IPS-15b (cell line): Measurements from ENCODE around the gene PHKA1.
"Not testable (repeated sequence)": the region's sequence is repeated elsewhere in the genome, so short reads cannot be mapped to it uniquely, and the experiment has no call there.

Experiments
- H3K27me3 ChIP-seq: one replicate; pipeline ENCODE4 v1.6.1; 2013; ENCODE audit warnings: low read length; ENCODE audit not compliant: control insufficient read depth, insufficient read depth
- H3K36me3 ChIP-seq: one replicate; pipeline ENCODE4 v1.6.1; 2013; ENCODE audit warnings: low read length; ENCODE audit not compliant: control insufficient read depth, insufficient read depth
- H3K4me1 ChIP-seq: one replicate; pipeline ENCODE4 v1.6.1; 2013; ENCODE audit warnings: mild to moderate bottlenecking, low read length; ENCODE audit not compliant: control insufficient read depth, insufficient read depth
- H3K4me3 ChIP-seq: one replicate; pipeline ENCODE4 v1.5.1; 2013; ENCODE audit warnings: low read depth, low read length
- H3K9ac ChIP-seq: one replicate; pipeline ENCODE4 v1.6.1; 2013; ENCODE audit warnings: low read depth, mild to moderate bottlenecking, low read length
- H3K9me3 ChIP-seq: one replicate; pipeline ENCODE4 v1.6.1; 2013; ENCODE audit warnings: mild to moderate bottlenecking, low read length; ENCODE audit not compliant: control insufficient read depth, insufficient read depth

The PHKA1 gene

DNA sequence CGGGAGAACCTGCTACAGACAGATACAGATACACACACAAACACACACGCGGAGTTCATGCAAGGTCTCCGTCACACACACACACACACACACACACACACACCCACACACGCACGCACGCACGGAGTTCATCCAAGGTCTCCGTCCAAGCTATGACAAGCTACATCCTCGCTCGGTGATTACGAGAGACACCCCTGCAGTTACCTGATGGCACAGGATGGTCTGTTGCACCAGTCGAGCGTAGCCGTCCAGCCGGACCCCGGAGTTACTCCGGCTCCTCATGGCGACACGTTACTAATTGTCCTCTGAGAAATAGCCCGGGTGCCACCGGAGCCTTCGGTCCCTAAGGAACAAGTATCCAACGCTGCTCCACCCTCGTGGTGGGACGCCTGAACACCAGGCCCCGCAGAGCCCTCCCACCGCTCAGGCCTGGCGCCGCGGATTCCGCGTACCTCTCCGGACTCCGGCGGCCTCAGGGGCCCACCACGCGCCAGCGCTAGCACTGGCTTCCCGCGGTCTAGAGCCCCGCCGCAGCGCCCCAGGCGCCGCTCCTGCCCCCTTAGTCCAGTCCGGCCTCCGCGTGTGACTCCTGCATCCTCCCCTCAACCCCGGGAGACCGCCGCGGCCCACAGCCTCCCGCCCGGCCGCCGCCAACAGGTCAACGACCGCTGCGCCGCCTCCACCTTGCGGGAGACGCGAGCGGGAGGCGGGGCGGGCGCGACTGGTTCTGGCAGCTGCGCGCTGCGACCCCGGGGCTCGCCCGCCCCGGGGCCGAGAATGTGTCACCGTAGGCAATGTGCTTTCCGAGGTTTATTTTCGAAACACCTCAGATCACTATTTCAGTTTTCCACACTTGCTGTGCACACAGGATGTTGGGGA, at the start of gene PHKA1:
TSS of gene PHKA1 (minus strand) at position 708 of the 879 bp plus-strand sequence. CDS start at position 282, 426 bp downstream.
- H3K9me3 ChIP-seq, H3K36me3 ChIP-seq, H3K4me1 ChIP-seq, H3K9ac ChIP-seq, H3K27me3 ChIP-seq: not testable (repeated sequence)
- H3K4me3 ChIP-seq: peak within 1 kb of the TSS; percentile 60

DNA sequence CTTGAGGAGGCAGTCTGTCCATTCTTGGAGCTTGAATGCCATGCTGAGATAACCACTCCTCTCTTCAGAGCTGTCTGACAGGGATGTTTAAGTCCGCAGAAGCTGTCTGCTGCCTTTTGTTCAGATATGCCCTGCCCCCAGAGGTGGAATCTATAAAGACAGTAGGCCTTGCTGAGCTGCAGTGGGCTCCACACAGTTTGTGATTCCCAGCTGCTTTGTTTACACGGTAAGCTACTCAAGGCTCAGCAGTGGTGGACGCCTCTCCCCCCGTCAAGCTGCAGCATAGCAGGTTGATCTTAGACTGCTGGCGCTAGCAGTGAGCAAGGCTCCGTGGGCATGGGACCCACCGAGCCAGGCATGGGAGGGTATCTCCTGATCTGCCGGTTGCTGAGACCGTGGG, 46.3 kb upstream of the PHKA1 start:
- H3K9me3 ChIP-seq, H3K27me3 ChIP-seq, H3K4me1 ChIP-seq, H3K36me3 ChIP-seq, H3K9ac ChIP-seq, H3K4me3 ChIP-seq: not testable (repeated sequence)

DNA sequence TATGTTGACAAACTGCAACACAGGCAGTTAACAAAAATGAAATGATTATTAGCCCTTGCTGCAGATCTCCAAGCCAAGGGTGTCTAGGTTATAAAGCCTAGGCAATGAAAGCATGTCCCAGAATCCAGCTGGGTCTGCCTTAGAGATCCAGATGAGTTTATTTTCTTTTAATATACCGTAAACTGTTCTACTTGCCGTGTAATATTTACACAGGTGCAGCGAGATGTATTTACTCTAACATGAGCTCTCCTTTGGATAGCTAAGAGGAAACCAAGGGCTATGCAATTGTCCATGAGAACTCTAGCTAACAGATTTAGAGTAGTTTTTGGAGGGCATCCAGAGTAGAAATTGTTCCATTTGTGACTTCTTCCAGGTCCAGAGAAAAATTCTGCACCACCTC, 34.4 kb upstream of the PHKA1 start:
- not testable (repeated sequence) for H3K36me3 ChIP-seq, H3K4me1 ChIP-seq, H3K4me3 ChIP-seq, H3K9me3 ChIP-seq, H3K27me3 ChIP-seq, H3K9ac ChIP-seq

DNA sequence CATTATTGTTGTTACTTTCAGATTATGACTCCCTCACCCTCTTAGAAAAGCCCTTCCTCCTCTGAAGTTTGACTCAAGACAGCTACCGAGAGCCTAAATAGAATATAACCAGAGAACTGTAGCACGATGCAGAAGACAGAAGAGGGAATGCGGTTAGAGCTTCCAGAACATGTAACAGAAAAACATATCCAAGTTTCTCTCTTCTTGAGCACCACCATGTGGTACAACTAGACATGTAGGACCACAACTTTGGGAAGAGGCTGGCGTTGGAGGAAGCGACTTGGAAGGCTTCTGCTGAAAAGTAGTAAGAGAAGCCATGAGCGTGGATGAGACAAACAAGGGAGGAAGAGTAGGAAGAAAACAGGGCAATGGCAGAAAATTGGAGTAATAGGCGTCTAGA, 31.4 kb upstream of the PHKA1 start:
- H3K9ac ChIP-seq, H3K36me3 ChIP-seq, H3K27me3 ChIP-seq, H3K9me3 ChIP-seq, H3K4me1 ChIP-seq, H3K4me3 ChIP-seq: not testable (repeated sequence)

DNA sequence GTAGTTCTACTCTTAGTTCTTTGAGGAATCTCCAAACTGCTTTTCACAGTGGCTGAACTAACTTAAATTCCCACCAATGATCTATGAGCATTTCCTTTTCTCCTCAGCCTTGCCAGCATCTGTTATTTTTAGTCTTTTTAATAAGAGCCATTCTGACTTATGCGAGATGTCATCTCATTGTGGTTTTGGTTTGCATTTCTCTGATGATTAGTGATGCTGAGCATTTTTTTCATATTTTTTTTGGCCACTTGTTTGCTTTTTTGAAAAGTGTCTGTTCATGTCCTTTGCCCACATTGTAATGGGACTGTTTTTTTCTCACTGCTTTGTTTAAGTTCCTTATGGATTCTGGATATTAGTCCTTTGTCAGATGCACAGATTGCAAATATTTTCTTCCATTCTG, 21.5 kb upstream of the PHKA1 start:
- no peak overlapping the region for H3K9ac ChIP-seq
- H3K4me1 ChIP-seq: peaks cover 2% of the 10 kb centered on the region
- no peaks in the 10 kb centered on the region for H3K27me3 ChIP-seq
- H3K36me3 ChIP-seq: no peaks in the 10 kb centered on the region
- no peak overlapping the region for H3K4me3 ChIP-seq
- peaks cover 5% of the 10 kb centered on the region for H3K9me3 ChIP-seq

DNA sequence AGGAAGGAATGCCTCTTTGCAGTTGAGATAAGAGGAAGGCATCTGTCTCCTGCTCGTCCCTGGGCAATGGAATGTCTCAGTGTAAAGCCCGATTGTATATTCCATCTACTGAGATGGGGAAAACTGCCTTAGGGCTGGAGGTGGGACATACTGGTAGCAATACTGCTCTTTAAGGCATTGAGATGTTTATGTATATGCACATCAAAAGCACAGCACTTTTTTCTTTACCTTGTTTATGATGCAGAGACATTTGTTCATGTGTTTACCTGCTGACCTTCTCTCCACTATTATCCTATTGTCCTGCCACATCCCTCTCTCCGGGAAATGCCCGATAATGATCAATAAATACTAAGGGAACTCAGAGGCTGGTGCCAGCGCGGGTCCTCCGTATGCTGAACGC, 19.5 kb upstream of the PHKA1 start:
- not testable (repeated sequence) for H3K4me1 ChIP-seq, H3K9me3 ChIP-seq, H3K9ac ChIP-seq, H3K4me3 ChIP-seq, H3K27me3 ChIP-seq, H3K36me3 ChIP-seq

DNA sequence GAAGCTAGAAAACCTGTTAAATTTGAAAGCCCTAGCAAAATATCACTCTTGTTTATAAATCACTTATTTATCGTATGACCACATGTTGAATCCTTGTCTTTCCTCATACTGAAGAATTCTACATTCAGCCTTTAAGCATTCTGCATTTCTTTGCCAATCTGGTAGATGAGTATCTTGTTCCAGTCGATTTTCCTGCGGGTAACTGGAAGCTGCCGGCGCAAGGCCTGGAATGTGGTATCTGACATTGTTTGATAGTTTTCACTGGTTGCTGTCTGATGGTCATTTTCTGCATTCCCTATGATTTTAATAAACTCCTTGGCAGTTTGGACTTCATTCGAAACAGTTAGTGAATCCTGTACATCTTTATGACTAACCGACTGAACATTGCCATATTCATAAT, 13.7 kb upstream of the PHKA1 start:
- Histone ChIP-seq H3K9me3 (no peaks in the 10 kb centered on the region), H3K36me3 (no peaks in the 10 kb centered on the region), H3K4me3 (no peak overlapping the region), H3K27me3 (no peaks in the 10 kb centered on the region), H3K4me1 (no peaks in the 10 kb centered on the region), H3K9ac (no peak overlapping the region)

DNA sequence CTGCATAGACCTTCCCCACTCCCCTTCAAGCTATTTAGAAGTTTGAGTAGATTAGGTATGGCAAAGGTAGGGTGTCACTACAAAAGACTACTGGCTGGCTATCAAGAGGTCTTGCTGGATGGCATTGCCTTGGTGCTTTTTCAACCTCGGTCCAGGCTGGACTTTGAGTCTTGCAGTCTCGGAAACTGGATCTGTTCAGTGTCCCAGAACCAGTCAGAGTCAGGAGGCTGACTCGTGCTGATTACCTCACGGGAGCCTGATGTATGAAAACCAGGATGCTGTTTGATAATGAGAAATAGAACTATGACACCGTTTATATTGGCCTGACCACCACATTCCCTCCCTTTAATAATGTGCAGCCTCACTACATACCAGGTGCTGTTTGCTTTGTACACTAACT, 2.7 kb upstream of the PHKA1 start:
- no peak overlapping the region for H3K4me3 ChIP-seq
- H3K36me3 ChIP-seq: no peaks in the 10 kb centered on the region
- H3K9me3 ChIP-seq: no peaks in the 10 kb centered on the region
- H3K9ac ChIP-seq: no peak overlapping the region
- no peaks in the 10 kb centered on the region for H3K27me3 ChIP-seq
- H3K4me1 ChIP-seq: peaks cover 2% of the 10 kb centered on the region

DNA sequence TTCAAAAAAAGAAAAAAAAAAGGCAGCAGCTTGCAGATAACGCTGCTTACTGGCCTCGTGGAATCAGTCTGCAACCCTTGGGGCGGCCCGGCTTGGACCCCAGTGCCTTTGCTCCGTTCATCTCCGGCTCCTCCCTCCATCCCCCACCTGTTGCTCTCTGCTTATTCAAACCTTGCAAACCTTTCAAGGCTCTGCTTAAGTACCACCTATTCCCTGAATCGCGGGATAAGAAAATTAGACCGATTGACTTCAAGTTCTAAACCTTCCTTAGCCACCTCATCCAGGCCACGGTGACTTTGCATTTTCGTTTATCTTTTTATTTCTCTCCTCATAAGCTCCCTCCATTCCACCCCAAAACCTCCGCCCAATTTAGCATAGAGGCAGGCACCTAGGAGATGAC, 1.4 kb upstream of the PHKA1 start:
- Histone ChIP-seq H3K27me3 (no peaks in the 10 kb centered on the region), H3K4me3 (no peak overlapping the region), H3K36me3 (no peaks in the 10 kb centered on the region), H3K4me1 (peaks cover 2% of the 10 kb centered on the region), H3K9ac (no peak overlapping the region), H3K9me3 (no peaks in the 10 kb centered on the region)

DNA sequence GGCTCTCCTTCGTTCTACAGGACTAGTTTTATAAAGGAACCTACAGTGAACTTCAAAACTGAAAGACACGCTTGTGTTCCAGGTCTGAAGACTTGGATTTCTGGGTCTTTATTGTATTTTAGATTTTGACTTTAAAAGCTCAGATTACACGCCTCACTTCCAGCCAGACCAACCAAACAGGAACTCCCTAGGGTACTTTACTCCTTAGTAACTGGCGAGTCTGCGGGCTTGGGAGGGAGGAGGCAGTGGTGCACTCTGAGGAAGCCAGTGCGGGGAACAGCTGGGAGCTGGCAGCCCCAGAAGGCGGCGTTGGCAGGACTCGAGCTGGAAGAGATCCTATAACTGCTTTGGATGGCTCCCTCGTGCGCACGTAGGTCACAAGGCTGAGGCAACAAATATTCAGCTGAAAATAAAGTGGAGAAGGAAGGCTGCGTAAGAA, 391 bp upstream of the PHKA1 start:
- H3K4me1 ChIP-seq: peaks cover 2% of the 10 kb centered on the region
- no peaks in the 10 kb centered on the region for H3K27me3 ChIP-seq
- H3K36me3 ChIP-seq: no peaks in the 10 kb centered on the region
- H3K4me3 ChIP-seq: peak overlapping the region; percentile 60
- H3K9me3 ChIP-seq: no peaks in the 10 kb centered on the region
- H3K9ac ChIP-seq: no peak overlapping the region

DNA sequence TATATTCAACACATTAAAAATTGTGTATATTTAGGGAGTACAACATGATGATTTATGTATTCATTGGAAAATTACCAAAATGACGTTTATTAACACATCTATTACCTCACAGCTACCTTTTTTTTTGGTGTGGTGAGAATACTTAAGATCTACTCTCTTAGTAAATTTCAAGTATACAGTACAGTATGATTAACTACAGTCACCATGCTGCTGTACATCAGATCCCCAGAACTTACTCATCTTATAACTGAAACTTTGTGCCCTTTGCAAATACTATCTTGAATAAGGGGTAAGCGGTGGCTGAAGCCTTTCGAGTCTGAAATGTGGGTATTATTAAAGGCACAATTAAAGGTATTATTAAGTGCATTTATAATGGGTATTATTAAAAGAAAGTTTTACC, 976 bp downstream of the PHKA1 start:
- peaks cover 2% of the 10 kb centered on the region for H3K4me1 ChIP-seq
- no peaks in the 10 kb centered on the region for H3K9me3 ChIP-seq
- no peak overlapping the region for H3K9ac ChIP-seq
- H3K4me3 ChIP-seq: peak overlapping the region; percentile 55
- no peaks in the 10 kb centered on the region for H3K27me3 ChIP-seq
- no peaks in the 10 kb centered on the region for H3K36me3 ChIP-seq

DNA sequence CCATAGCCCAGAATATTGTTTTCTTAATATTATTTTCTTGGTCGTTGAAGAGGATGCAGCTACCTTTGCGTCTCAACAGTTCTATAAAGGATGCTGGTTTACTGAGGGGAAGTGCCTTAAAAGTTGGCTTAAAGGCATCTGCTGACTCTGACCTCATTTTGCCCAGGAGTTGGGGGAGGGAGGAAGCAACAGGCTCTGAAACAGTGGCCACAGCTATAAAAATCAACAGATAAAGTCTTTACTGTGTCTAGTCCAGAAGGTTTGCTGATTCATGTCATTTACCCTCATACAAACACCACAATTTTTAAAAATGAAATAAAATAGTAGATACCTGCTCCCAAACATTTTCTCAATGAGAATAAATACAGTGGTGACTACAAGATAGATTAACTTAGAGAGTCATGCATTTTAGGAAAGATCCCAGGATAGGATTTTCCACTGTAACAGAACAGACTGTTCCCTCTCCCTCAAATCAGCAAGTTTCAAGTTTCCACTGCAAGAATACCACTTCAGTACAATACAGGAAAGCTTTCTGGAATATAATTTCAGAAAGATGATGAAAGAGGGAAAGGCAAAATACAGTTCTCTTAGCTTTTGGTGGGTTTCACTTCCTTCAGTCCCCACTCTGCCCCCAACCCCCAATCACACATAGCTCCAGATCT, 1.9 kb downstream of the PHKA1 start:
- no peaks in the 10 kb centered on the region for H3K27me3 ChIP-seq
- H3K36me3 ChIP-seq: no peaks in the 10 kb centered on the region
- H3K9ac ChIP-seq: no peak overlapping the region
- no peak overlapping the region for H3K4me3 ChIP-seq
- H3K9me3 ChIP-seq: no peaks in the 10 kb centered on the region
- H3K4me1 ChIP-seq: peaks cover 2% of the 10 kb centered on the region
